A673 (cell line): ENCODE results near the gene SHANK1. TPM values are rescaled to one million over a fixed set of nuclear protein-coding genes. Genes with fewer than 3 reads are reported as not detected.

Source experiments
- BruUV-seq: library from RNA; stranded (reverse); fragments of 400-500 nt; replicated peaks from 2 replicates; lab custom pipeline; 2021; lab: Mats Ljungman, UMichigan
- CTCF ChIA-PET: fragments of 300-600 bp; sonication (Branson Sonifier 250); formaldehyde crosslinking; loops from one replicate; lab custom pipeline; 2022; ENCODE audit warnings: antibody characterized with exemption; lab: Charles Lee
- POLR2A ChIA-PET: fragments of 300-600 bp; sonication (Branson Sonifier 250); formaldehyde crosslinking; loops from one replicate; lab custom pipeline; 2022; ENCODE audit warnings: antibody characterized with exemption; ENCODE audit not compliant: low non-redundant PET; lab: Charles Lee
- DNase-seq: peaks from one replicate; pipeline ENCODE4 v3.0.0-alpha.2; 2015; ENCODE audit warnings: low spot score
- H3K27ac ChIP-seq: fragments of 200-600 bp; sonication (generic); 2 replicates; pipeline ENCODE4 v1.5.1; 2016; ENCODE audit warnings: mixed run types, low read depth, mild to moderate bottlenecking, mixed read lengths, antibody characterized with exemption, low read length; ENCODE audit not compliant: poor library complexity, severe bottlenecking
- H3K27me3 ChIP-seq: fragments of 200-600 bp; sonication (generic); replicated peaks from 2 replicates; pipeline ENCODE4 v1.6.1; 2017; ENCODE audit warnings: mixed run types, low read depth, mild to moderate bottlenecking, mixed read lengths, antibody characterized with exemption, low read length; ENCODE audit not compliant: insufficient read depth, poor library complexity
- H3K36me3 ChIP-seq: fragments of 200-600 bp; sonication (generic); 2 replicates; pipeline ENCODE4 v1.6.1; 2016; ENCODE audit warnings: mixed run types, mild to moderate bottlenecking, mixed read lengths, antibody characterized with exemption, low read length; ENCODE audit not compliant: insufficient read depth, poor library complexity, severe bottlenecking
- H3K4me1 ChIP-seq: fragments of 200-600 bp; sonication (generic); 2 replicates; pipeline ENCODE4 v1.6.1; 2017; ENCODE audit warnings: mixed run types, mild to moderate bottlenecking, mixed read lengths, antibody characterized with exemption, low read length; ENCODE audit not compliant: insufficient read depth, poor library complexity, severe bottlenecking
- H3K4me3 ChIP-seq: fragments of 200-600 bp; sonication (generic); 2 replicates; pipeline ENCODE4 v1.5.1; 2016; ENCODE audit warnings: low read depth, mixed run types, mild to moderate bottlenecking, mixed read lengths, low read length; ENCODE audit not compliant: poor library complexity, severe bottlenecking
- H3K9me3 ChIP-seq: fragments of 200-600 bp; sonication (generic); 2 replicates; pipeline ENCODE4 v1.6.1; 2016; ENCODE audit warnings: mixed run types, low read depth, mild to moderate bottlenecking, mixed read lengths, antibody characterized with exemption, low read length; ENCODE audit not compliant: poor library complexity, severe bottlenecking
- EZH2 ChIP-seq: fragments of 200-600 bp; sonication (generic); IDR thresholded peaks from 2 replicates; pipeline ENCODE4 v1.6.1; 2017; ENCODE audit warnings: borderline replicate concordance, low read depth, mild to moderate bottlenecking, mixed read lengths, antibody characterized with exemption, low read length; ENCODE audit not compliant: poor library complexity, severe bottlenecking
- intact Hi-C: fragments of 100-400 bp; cut with micrococcal nuclease; formaldehyde crosslinking; loops from one replicate; pipeline ENCODE4 v1.10.0; 2022; ENCODE audit not compliant: unreplicated experiment
- total RNA-seq: library from RNA; stranded (reverse); gene quantifications from 2 replicates; pipeline ENCODE4 v1.2.3, GENCODE V29; 2021
- TF ChIP-seq, protein P1 (sequence below): fragments of 300-800, 200-600 bp; sonication (generic); conservative IDR thresholded peaks from 2 replicates; pipeline ENCODE4 v1.5.1; 2017; ENCODE audit warnings: low read depth, mild to moderate bottlenecking, antibody characterized with exemption, low read length, moderate library complexity, mixed read lengths

The SHANK1 gene
- total RNA-seq, 1 experiment from 2014 or later = 69.7 TPM

DNA sequence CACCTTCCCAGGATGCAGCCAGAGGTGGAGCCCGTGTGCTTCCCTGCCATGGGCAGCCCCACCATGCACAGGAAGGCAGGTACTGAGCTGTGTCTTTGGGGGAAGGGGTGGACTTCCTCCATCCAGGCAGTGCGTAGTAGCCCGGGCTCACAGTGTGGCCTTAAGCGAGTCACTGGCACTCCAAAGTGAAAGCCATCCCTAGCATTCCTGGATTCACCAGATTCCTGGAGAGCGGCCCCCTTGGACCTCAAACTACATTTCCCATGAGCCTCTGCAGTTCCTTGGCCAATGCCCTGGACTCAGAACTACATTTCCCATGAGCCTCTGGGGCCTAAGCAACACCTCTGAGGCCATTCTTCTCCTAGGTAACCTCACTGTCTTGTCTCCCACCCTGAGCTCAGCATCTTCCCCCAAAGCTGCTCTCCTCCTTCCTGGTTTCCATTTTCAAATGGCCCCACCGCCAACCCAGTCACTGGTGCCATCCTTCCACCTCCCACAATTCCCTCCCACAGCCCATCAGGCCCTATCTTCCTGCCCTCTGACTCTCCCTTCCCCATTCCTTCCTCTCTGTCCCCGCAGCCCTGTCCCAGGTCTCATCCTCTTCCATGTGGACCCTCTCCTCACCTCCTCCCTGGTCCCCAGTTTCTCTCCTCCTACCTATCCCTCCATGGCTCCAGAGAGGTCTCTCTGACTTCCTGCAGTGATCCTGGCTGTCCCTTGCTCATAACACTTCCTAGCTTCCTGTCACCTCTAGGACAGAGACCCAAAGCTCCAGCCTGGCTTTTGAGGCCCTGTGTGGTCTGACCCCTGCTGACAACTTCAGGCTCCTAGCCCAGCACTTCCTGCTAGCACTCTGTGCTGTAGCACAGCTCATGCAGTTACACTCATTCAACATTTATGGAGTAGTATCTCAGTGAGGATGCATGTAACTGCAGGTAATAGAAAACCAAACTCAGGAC lies 69.9 kb downstream of the SHANK1 start, which contains the start of gene C19orf81:
C19orf81 (plus strand) TSS at position 13 of the 959 bp plus-strand sequence; CDS start at position 13, 0 bp downstream.
- intact Hi-C loops = no loop called here
- ChIA-PET CTCF (no interaction called here), POLR2A (no interaction called here)
- Histone ChIP-seq H3K4me3 (no peak within 1 kb of the TSS), H3K9me3 (no peaks in the 10 kb centered on the region), H3K36me3 (no peaks in the 10 kb centered on the region), H3K4me1 (no peaks in the 10 kb centered on the region), H3K27ac (no peak within 1 kb of the TSS), H3K27me3 (peaks cover 13% of the 10 kb centered on the region)
- TF ChIP-seq EZH2 = no peak
- TF ChIP-seq, protein P1, sequence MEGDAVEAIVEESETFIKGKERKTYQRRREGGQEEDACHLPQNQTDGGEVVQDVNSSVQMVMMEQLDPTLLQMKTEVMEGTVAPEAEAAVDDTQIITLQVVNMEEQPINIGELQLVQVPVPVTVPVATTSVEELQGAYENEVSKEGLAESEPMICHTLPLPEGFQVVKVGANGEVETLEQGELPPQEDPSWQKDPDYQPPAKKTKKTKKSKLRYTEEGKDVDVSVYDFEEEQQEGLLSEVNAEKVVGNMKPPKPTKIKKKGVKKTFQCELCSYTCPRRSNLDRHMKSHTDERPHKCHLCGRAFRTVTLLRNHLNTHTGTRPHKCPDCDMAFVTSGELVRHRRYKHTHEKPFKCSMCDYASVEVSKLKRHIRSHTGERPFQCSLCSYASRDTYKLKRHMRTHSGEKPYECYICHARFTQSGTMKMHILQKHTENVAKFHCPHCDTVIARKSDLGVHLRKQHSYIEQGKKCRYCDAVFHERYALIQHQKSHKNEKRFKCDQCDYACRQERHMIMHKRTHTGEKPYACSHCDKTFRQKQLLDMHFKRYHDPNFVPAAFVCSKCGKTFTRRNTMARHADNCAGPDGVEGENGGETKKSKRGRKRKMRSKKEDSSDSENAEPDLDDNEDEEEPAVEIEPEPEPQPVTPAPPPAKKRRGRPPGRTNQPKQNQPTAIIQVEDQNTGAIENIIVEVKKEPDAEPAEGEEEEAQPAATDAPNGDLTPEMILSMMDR = no peak
- peak; percentile 54 for DNase-seq
- no TSS peak for BruUV-seq

DNA sequence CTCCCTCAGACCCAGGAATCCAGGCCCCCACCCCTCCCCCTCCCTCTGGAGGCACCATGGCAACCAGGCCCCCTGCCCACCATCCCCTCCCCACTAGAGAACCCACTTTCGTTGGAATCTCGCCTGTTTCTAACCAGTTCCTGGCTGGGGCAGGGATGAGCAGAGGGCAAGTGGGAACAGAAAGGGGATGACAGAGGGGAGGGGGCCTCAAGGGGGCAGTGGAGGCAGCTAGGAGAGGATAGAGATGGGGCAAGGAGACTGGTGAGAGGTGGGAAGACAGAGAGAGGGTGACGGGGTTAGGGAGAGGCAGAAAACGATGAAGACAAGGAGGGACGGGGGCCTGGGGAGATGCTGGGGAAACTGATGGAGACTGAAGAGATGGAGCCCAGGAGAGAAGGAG lies 70.9 kb downstream of the SHANK1 start:
- Histone ChIP-seq H3K4me1 (no peaks in the 10 kb centered on the region), H3K9me3 (no peaks in the 10 kb centered on the region), H3K27me3 (peaks cover 18% of the 10 kb centered on the region), H3K4me3 (no peak overlapping the region), H3K36me3 (no peaks in the 10 kb centered on the region), H3K27ac (no peak overlapping the region)
- ChIA-PET POLR2A (no interaction called here), CTCF (no interaction called here)
- intact Hi-C loops = no loop called here
- TF ChIP-seq EZH2 = no peak
- TF ChIP-seq, protein P1 = no peak
- BruUV-seq = no TSS peak
- DNase-seq = no peak

DNA sequence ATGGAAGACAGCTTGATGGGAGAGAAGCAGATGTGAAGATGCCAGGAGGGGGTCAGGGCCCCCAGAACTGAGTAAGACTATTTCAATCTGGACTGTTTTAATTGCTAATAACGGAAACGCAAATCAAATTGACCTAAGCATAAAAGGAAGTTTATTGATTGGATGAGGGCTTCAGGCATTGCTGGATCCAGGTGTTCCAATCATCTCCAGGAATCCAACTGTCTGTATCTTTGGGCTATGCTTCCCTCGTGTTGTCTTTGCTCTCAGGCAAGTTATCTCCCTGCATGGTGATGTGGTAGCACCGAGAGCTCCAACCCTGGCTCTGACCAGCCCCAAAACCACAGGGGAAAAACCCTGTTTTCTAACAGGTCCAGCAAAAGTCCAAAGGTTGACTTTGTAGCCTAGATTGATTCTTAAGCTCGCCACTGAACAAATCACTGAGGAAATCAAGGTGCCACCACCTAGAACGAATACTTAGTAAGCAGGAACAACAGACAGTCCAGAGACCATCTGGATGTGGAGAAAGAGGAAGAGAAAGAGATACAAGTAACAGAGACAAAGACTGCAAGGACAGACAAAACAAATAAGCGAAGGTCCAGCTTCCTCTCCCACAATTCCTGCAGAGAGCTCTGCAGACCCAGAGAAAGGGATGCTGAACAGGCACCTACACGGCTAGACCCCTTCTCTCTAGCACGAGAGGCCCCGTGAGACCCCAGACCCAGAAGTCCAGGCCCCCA lies 71.6 kb downstream of the SHANK1 start:
- intact Hi-C loops = no loop called here
- CTCF ChIA-PET = no interaction called here
- no TSS peak for BruUV-seq
- Histone ChIP-seq H3K9me3 (no peaks in the 10 kb centered on the region), H3K4me1 (no peaks in the 10 kb centered on the region), H3K4me3 (no peak overlapping the region), H3K36me3 (no peaks in the 10 kb centered on the region), H3K27me3 (peaks cover 23% of the 10 kb centered on the region), H3K27ac (no peak overlapping the region)
- no peak for TF ChIP-seq EZH2
- no peak for DNase-seq
- POLR2A ChIA-PET = no interaction called here
